BE2C (cell line): ENCODE measurements around the gene ETV7.

ENCODE experiments used
- DNase-seq: peaks from one replicate; pipeline ENCODE4 v3.0.0-alpha.2; 2020
- H3K27me3 ChIP-seq: fragments of 250-450 bp; sonication (Bioruptor Pico); 2 replicates; pipeline ENCODE4 v1.5.1; 2020; ENCODE audit warnings: mild to moderate bottlenecking
- H3K36me3 ChIP-seq: fragments of 250-450 bp; sonication (Bioruptor Pico); 2 replicates; pipeline ENCODE4 v1.5.1; 2020; ENCODE audit warnings: mild to moderate bottlenecking
- H3K4me1 ChIP-seq: fragments of 250-450 bp; sonication (Bioruptor Pico); 2 replicates; pipeline ENCODE4 v1.5.1; 2020
- H3K4me3 ChIP-seq: 2 replicates; pipeline ENCODE4 v1.5.1; 2011; ENCODE audit warnings: low read depth, low read length
- H3K9me3 ChIP-seq: fragments of 250-450 bp; sonication (Bioruptor Pico); 2 replicates; pipeline ENCODE4 v1.5.1; 2020
- TF ChIP-seq, protein P1 (sequence below): IDR thresholded peaks from 2 replicates; pipeline ENCODE4 v1.5.1; 2012; ENCODE audit warnings: mild to moderate bottlenecking, low read depth, low read length

Gene ETV7

DNA sequence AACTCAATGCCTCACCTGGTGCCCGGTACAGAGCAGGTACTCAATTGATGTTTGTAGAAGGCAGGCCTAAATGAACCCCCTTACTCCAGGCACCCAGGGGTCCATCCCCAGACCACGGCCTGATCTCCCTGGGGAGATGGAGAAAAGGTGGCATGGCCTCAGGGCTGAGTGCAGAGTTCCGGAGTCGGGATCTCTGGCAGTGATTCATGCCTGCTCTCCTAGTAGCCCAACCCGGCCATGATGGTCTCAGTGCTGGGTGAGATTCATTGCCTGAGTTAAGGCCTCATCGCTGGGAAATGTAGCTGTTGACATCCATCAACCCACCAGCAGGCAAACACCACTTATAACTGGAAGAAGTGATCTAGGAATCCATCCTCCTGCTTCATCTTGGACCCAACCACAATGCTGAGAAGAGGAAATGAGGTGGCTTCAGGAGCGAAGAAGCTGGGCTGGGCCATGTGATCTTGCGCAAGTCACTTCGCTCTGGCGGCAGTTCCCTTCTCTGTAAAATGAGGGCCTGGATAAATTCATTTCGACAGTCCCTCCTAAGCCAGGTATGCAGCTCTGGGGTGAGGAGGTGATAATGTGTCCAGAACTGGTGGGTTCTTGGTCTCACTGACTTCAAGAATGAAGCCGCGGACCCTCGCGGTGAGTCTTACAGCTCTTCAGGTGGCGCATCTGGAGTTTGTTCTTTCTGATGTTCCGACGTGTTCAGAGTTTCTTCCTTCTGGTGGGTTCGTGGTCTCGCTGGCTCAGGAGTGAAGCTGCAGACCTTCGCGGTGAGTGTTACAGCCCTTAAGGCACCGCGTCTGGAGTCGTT, 24.7 kb downstream of the ETV7 start:
- H3K9me3 ChIP-seq = no peaks in the 10 kb centered on the region
- no peak overlapping the region for H3K4me3 ChIP-seq
- no peak for DNase-seq
- H3K36me3 ChIP-seq = no peaks in the 10 kb centered on the region
- no peaks in the 10 kb centered on the region for H3K27me3 ChIP-seq
- TF ChIP-seq, protein P1, sequence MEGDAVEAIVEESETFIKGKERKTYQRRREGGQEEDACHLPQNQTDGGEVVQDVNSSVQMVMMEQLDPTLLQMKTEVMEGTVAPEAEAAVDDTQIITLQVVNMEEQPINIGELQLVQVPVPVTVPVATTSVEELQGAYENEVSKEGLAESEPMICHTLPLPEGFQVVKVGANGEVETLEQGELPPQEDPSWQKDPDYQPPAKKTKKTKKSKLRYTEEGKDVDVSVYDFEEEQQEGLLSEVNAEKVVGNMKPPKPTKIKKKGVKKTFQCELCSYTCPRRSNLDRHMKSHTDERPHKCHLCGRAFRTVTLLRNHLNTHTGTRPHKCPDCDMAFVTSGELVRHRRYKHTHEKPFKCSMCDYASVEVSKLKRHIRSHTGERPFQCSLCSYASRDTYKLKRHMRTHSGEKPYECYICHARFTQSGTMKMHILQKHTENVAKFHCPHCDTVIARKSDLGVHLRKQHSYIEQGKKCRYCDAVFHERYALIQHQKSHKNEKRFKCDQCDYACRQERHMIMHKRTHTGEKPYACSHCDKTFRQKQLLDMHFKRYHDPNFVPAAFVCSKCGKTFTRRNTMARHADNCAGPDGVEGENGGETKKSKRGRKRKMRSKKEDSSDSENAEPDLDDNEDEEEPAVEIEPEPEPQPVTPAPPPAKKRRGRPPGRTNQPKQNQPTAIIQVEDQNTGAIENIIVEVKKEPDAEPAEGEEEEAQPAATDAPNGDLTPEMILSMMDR = no peak
- peaks cover 4% of the 10 kb centered on the region for H3K4me1 ChIP-seq

DNA sequence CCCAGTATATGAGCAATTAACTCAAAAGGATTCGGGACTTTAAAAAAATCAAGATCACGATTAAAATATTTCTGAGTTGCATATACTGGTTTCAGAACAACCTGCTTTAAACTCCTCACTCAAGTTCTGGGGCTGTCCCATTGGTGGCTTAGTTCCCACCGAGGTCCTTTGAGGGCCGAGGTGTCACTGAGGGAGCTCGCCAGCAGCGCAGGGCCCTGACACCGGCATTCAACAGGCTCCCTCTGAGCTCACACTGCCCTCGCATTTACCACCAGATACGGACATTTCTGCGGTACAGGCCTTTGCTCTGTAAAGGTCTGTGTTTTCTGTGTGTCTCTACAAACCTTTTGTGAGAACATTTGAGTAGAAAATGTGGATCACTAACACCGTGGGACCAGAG, 26.4 kb downstream of the ETV7 start:
- TF ChIP-seq, protein P1 = no peak
- no peak overlapping the region for H3K4me3 ChIP-seq

DNA sequence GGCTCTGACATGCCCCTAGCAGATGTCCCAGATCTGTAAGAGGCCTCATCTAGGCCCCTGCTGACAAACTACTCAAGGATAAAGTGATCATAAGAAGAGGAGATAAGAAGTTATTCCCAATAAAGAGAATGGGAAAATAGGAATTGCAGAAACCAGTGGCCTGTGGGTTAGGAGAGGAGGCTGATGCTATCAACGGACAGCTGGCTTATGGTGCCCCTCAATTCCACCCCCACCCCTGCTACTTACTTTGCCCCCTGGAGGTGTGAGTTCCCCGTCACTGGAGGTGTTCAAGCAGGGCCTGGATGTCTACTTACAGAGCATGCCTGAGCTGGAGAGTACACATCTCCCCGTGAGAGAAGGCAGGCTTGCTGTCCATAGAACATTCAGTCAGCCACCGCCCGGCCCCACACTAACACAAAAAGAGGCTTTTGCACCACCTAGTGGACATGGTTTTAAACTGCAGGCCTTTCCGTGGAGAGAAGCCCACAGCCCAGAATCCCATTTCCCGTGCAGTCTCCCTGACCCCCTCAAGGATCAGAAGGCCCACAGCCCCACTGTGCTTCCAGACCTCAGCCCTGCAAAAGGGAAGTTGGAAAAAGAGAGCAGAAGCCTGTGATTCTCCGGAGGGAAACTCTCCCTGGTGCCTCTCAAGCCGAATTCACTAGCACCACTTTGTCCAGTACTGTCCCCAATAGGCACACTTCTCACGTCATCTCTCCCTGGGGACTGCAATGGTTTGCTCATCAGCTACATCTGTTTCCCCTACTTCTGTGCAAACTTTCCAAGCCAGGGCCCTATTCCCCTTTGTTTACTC, 27.0 kb downstream of the ETV7 start:
- peaks cover 4% of the 10 kb centered on the region for H3K4me1 ChIP-seq
- peak; percentile 85 for DNase-seq
- H3K4me3 ChIP-seq = peak overlapping the region; percentile 26; the same call in 1 of the 2 replicates
- no peaks in the 10 kb centered on the region for H3K9me3 ChIP-seq
- TF ChIP-seq, protein P1 = peak; percentile 88
- no peaks in the 10 kb centered on the region for H3K27me3 ChIP-seq
- no peaks in the 10 kb centered on the region for H3K36me3 ChIP-seq

More for the DNA sequence above, 26.4 kb downstream of the ETV7 start:
- Histone ChIP-seq H3K9me3 (no peaks in the 10 kb centered on the region), H3K36me3 (no peaks in the 10 kb centered on the region), H3K27me3 (no peaks in the 10 kb centered on the region), H3K4me1 (peaks cover 4% of the 10 kb centered on the region)
- no peak for DNase-seq

DNA sequence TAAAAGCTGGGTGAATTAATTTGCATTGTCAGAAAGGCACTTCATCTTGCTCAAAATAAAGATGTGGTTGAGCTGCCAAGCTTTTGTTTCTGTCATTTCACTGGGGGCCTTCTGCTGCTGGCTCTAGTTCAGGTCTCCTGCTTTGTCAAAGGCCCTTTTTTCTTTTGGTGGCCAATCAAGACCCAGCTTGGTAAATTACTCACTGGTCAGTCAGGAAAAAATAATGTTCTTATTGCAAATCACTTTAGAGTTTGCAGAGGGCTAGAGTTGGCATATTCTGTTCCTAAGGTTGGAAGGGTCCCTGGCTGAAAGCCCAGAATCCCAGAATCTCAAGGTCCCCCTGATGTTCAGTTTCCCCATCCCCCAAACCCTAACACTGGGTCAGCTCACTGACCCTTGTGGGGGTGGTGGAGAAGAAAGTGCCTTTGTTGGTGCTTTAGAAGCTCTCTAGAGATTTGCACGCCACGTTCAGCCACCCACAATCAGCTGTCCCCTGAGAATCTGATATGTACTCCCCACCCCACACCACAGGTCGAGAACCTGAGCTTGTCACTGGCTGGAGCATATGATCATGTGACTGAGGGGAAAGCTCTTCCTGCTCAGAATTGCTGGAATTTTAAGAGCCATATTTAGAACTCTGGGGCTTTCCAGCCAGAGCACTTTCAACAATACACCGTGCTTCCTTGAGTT, 29.1 kb downstream of the ETV7 start:
- Histone ChIP-seq H3K9me3 (no peaks in the 10 kb centered on the region), H3K4me3 (no peak overlapping the region), H3K27me3 (no peaks in the 10 kb centered on the region), H3K36me3 (no peaks in the 10 kb centered on the region), H3K4me1 (peaks cover 4% of the 10 kb centered on the region)
- TF ChIP-seq, protein P1 = no peak
- no peak for DNase-seq

DNA sequence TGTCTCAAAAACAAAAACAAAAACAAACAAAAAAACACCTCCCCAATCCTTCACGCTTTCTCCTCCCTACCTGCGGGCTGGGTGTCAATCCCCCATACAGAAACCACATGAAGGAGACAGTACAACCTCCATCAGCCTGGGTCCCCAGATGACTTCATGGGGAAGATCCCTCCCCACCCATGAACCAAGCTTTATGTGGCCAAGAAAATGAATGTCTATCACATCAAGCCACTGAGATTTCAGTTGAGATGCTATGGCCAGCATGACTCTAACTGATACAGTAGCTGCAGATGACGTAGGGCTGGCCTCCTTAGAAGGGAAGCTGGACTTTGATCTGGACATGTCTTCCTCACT, 29.6 kb downstream of the ETV7 start:
- H3K9me3 ChIP-seq = no peaks in the 10 kb centered on the region
- no peak overlapping the region for H3K4me3 ChIP-seq
- H3K27me3 ChIP-seq = no peaks in the 10 kb centered on the region
- H3K36me3 ChIP-seq = no peaks in the 10 kb centered on the region
- TF ChIP-seq, protein P1 = no peak
- H3K4me1 ChIP-seq = peaks cover 4% of the 10 kb centered on the region
- no peak for DNase-seq
